Osteocyte (in vitro differentiated cells): ENCODE measurements around the gene SERPINA1. TPM values are rescaled to one million over a fixed set of nuclear protein-coding genes. Genes with fewer than 3 reads are reported as not detected.

Experiments
- DNase-seq: peaks from one replicate; pipeline ENCODE4 v3.0.0; 2021; ENCODE audit warnings: mixed read lengths; ENCODE audit not compliant: unreplicated experiment; ENCODE audit errors: extremely low spot score
- H3K27ac Mint-ChIP-seq: one replicate; pipeline ENCODE4 v1.8.0; 2021; ENCODE audit warnings: mild to moderate bottlenecking, mixed read lengths; ENCODE audit not compliant: unreplicated experiment
- H3K27me3 Mint-ChIP-seq: one replicate; pipeline ENCODE4 v1.8.0; 2021; ENCODE audit warnings: mixed read lengths; ENCODE audit not compliant: unreplicated experiment
- H3K36me3 Mint-ChIP-seq: one replicate; pipeline ENCODE4 v1.8.0; 2021; ENCODE audit warnings: mixed read lengths; ENCODE audit not compliant: unreplicated experiment
- H3K4me1 Mint-ChIP-seq: one replicate; pipeline ENCODE4 v1.8.0; 2021; ENCODE audit warnings: mixed read lengths; ENCODE audit not compliant: unreplicated experiment
- H3K4me3 Mint-ChIP-seq: one replicate; pipeline ENCODE4 v1.8.0; 2021; ENCODE audit warnings: mild to moderate bottlenecking, moderate library complexity, mixed read lengths; ENCODE audit not compliant: unreplicated experiment
- H3K9me3 Mint-ChIP-seq: one replicate; pipeline ENCODE4 v1.8.0; 2021; ENCODE audit warnings: mixed read lengths; ENCODE audit not compliant: unreplicated experiment
- total RNA-seq: library from RNA; stranded (reverse); gene quantifications from 2 replicates; pipeline ENCODE4 v1.2.1, GENCODE V29; 2021
- TF ChIP-seq, protein P1 (sequence below): fragments of 200-600 bp; sonication (generic); IDR thresholded peaks from 2 replicates; pipeline ENCODE4 v1.5.0; 2021; ENCODE audit warnings: antibody characterized with exemption, mild to moderate bottlenecking, moderate library complexity

SERPINA1 gene
- total RNA-seq, 1 donor from 2014 or later = not detected

DNA sequence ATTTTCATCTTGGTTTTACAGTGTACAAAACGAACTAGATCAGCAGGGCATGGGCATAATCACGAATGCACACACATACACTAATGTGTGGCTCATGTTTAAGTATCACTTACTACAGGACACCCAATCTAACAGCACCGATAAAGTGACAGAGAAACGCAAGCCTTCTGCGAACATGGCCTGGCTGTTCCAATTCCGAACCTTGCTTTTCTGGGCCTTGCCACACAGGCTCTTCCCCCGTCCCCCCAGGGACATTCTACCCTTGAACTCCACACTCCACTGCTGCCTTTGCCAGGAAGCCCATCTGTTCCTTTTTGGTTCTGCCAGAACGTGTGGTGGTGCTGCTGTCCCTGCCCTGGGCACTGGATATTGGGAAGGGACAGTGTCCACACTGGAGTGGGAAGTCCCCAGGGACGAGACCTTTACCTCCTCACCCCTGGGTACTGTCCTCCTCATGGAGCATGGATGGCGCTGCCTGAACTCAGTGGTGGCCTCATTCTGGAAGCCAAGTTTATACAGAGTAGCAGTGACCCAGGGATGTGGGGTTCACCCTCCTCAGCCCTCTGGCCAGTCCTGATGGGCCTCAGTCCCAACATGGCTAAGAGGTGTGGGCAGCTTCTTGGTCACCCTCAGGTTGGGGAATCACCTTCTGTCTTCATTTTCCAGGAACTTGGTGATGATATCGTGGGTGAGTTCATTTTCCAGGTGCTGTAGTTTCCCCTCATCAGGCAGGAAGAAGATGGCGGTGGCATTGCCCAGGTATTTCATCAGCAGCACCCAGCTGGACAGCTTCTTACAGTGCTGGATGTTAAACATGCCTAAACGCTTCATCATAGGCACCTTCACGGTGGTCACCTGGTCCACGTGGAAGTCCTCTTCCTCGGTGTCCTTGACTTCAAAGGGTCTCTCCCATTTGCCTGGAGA, 7.9 kb downstream of the SERPINA1 start:
- Mint-ChIP-seq H3K27ac (no peak overlapping the region), H3K4me1 (no peaks in the 10 kb centered on the region), H3K27me3 (no peaks in the 10 kb centered on the region), H3K4me3 (no peak overlapping the region), H3K36me3 (no peaks in the 10 kb centered on the region), H3K9me3 (no peaks in the 10 kb centered on the region)
- DNase-seq = no peak
- TF ChIP-seq, protein P1, sequence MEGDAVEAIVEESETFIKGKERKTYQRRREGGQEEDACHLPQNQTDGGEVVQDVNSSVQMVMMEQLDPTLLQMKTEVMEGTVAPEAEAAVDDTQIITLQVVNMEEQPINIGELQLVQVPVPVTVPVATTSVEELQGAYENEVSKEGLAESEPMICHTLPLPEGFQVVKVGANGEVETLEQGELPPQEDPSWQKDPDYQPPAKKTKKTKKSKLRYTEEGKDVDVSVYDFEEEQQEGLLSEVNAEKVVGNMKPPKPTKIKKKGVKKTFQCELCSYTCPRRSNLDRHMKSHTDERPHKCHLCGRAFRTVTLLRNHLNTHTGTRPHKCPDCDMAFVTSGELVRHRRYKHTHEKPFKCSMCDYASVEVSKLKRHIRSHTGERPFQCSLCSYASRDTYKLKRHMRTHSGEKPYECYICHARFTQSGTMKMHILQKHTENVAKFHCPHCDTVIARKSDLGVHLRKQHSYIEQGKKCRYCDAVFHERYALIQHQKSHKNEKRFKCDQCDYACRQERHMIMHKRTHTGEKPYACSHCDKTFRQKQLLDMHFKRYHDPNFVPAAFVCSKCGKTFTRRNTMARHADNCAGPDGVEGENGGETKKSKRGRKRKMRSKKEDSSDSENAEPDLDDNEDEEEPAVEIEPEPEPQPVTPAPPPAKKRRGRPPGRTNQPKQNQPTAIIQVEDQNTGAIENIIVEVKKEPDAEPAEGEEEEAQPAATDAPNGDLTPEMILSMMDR = no peak

DNA sequence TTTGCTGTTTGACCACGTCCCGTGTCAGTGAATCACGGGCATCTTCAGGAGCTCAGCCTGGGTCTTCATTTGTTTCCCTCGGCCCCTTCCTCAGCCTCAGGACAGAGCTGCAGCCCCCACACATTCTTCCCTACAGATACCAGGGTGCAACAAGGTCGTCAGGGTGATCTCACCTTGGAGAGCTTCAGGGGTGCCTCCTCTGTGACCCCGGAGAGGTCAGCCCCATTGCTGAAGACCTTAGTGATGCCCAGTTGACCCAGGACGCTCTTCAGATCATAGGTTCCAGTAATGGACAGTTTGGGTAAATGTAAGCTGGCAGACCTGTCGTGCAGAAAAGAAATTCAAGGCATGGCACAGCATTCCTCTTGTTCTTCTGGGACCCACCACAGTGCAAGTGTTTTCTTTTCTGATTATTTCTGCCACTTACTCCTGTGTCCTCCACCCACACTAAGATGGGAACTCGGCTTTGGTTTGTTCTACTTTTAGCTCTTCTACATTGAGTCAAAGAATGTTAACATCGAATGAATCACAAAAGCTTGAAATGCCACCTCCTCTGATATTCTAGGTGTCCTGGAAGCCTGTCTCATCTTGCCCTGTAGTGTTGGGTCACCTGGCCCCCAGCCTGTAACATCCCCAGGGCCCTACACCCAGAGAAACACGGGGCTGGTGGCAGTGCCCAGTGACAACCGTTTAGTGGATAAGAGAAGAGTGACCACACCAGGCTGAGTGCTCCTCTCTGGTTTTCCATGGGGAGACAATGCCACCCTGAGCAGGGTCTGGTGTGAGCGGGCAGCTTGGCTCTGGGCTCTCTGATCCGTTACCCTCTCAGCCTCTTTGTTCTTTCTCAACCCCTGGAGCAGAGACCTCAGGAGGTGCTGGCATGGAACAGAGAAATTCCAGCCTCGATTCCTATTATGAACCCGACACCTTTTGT, 8.8 kb downstream of the SERPINA1 start:
- Mint-ChIP-seq H3K4me1 (no peaks in the 10 kb centered on the region), H3K27me3 (no peaks in the 10 kb centered on the region), H3K36me3 (no peaks in the 10 kb centered on the region), H3K4me3 (no peak overlapping the region), H3K9me3 (no peaks in the 10 kb centered on the region), H3K27ac (no peak overlapping the region)
- DNase-seq = no peak
- TF ChIP-seq, protein P1 = no peak

DNA sequence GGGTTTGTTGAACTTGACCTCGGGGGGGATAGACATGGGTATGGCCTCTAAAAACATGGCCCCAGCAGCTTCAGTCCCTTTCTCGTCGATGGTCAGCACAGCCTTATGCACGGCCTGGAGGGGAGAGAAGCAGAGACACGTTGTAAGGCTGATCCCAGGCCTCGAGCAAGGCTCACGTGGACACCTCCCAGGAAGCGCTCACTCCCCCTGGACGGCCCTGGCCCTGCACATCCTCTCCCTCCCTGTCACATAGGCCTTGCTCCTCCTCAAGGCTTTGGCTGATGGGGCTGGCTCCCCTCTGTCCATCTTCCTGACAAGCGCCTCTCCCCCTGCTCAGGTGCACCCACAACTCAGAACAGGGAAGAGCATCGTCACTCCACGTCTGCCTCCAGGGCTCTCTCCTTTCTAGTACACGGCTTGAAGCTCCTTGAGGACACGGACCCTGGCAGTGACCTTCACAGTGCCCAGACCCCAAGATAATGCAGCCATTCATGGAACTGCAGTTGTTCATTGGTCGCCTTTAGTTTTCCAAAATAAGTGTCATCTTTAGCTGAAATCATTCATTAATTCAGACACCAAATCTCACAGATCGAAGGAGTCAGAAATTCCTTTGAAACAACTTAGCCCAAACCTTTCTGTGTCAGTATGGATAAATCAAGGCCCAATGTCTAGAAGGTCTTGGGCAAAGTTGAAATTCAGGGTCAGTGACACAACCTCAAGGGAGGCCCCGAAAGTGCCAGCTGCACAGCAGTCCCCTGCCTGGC, 9.7 kb downstream of the SERPINA1 start:
- no peak for DNase-seq
- no peaks in the 10 kb centered on the region for H3K36me3 Mint-ChIP-seq
- H3K4me1 Mint-ChIP-seq = peaks cover 2% of the 10 kb centered on the region
- H3K4me3 Mint-ChIP-seq = no peak overlapping the region
- H3K27me3 Mint-ChIP-seq = no peaks in the 10 kb centered on the region
- no peaks in the 10 kb centered on the region for H3K9me3 Mint-ChIP-seq
- no peak overlapping the region for H3K27ac Mint-ChIP-seq
- TF ChIP-seq, protein P1 = no peak

DNA sequence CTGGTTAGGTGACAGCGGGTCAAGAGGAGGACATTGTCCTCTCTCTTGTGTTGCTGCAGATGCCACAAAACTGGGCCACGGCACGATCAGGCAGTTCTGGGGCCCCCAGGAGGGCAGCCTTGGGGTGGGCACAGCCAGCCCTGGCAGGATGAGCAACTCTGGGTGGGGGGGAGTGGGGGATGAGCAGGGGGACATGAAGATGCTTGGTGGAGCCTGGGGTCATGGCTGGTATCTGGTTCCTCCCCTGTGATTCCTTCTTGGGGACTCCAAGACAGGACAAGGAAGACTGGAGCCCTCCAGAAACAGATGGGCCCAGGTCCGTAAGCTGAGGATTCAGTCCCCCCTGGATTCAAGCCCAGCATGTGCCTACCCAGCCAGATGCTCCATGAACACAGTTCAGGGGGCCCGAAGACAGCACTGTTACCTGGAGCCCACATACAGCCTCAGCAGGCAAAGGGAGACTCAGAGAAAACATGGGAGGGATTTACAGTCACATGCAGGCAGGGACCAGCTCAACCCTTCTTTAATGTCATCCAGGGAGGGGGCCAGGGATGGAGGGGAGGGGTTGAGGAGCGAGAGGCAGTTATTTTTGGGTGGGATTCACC, 10.4 kb downstream of the SERPINA1 start:
- H3K4me1 Mint-ChIP-seq = peaks cover 4% of the 10 kb centered on the region
- H3K27ac Mint-ChIP-seq = no peak overlapping the region
- TF ChIP-seq, protein P1 = no peak
- DNase-seq = no peak
- no peak overlapping the region for H3K4me3 Mint-ChIP-seq
- no peaks in the 10 kb centered on the region for H3K36me3 Mint-ChIP-seq
- no peaks in the 10 kb centered on the region for H3K9me3 Mint-ChIP-seq
- no peaks in the 10 kb centered on the region for H3K27me3 Mint-ChIP-seq
